ENCODE data around the gene LRRN2.
A peak's percentile ranks its signal among the peaks of the same experiment; 100 is the strongest.

Gene LRRN2

GRCh38 chr1:204723131-204723787 lies 37.7 kb upstream of the LRRN2 start:
- in situ Hi-C loops (cut with MboI; ENCODE audit: low sequenced_read_pairs, unreplicated experiment) = no loop called here
- TF ChIP-seq CTCF (IDR thresholded peaks at IDR 0.05; ENCODE audit: borderline replicate concordance, control extremely low read depth, extremely low read depth, insufficient read depth, missing control alignments) = no peak
- DNase-seq (ENCODE audit: low spot score) = no peak

GRCh38 chr1:204721373-204722055 lies 36.0 kb upstream of the LRRN2 start:
- no peak for DNase-seq (ENCODE audit: low spot score)
- in situ Hi-C loops (cut with MboI; ENCODE audit: low sequenced_read_pairs, unreplicated experiment) = no loop called here
- TF ChIP-seq CTCF (IDR thresholded peaks at IDR 0.05; ENCODE audit: borderline replicate concordance, control extremely low read depth, extremely low read depth, insufficient read depth, missing control alignments) = no peak

- DNase-seq (ENCODE audit: low spot score) = no peak
- in situ Hi-C loops (cut with MboI; ENCODE audit: low sequenced_read_pairs, unreplicated experiment) = no loop called here
- no peak for TF ChIP-seq CTCF (IDR thresholded peaks at IDR 0.05; ENCODE audit: borderline replicate concordance, control extremely low read depth, extremely low read depth, insufficient read depth, missing control alignments)
These were observed 31.1 kb upstream of the LRRN2 start for GRCh38 chr1:204716660-204717059.

DNA sequence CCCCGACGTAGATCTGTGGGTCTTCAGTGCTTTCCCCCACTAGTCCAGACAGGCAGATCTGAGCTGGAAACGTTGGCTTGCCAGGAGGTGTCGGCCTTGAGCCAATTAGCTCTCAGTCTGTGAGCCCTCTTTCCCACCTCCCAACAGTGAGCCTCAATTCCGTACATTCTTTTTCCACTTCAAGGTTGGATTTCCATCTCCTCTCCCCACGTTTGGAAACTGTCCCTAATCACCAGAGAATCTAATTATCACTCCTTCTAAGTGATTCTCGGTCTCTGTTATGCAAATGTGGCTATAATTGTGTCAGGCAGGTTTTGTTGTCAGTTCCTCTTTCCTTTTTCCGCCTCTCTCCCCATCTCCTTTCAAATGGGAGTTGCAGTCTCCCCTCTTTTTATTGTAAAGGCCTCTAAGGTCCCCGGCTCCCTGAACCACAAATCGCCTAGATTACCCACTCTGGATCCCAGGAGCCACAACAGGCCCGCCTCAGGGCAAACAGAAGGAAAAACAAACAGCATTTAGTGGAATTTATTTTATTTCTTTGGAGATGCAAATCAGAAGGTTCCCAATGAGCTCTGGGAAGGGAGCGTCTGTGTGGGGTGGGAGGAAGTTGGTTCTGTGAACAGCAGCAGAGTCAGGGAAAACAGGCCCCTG lies 29.4 kb upstream of the LRRN2 start:
- peak; percentile 12 for TF ChIP-seq CTCF (IDR thresholded peaks at IDR 0.05; ENCODE audit: borderline replicate concordance, control extremely low read depth, extremely low read depth, insufficient read depth, missing control alignments)
- in situ Hi-C loops (cut with MboI; ENCODE audit: low sequenced_read_pairs, unreplicated experiment) = no loop called here
- DNase-seq (ENCODE audit: low spot score) = peak; percentile 50

- no peak for DNase-seq (ENCODE audit: low spot score)
- no peak for TF ChIP-seq CTCF (IDR thresholded peaks at IDR 0.05; ENCODE audit: borderline replicate concordance, control extremely low read depth, extremely low read depth, insufficient read depth, missing control alignments)
- in situ Hi-C loops (cut with MboI; ENCODE audit: low sequenced_read_pairs, unreplicated experiment) = no loop called here
These were observed 28.8 kb upstream of the LRRN2 start for GRCh38 chr1:204714194-204714860.

DNA sequence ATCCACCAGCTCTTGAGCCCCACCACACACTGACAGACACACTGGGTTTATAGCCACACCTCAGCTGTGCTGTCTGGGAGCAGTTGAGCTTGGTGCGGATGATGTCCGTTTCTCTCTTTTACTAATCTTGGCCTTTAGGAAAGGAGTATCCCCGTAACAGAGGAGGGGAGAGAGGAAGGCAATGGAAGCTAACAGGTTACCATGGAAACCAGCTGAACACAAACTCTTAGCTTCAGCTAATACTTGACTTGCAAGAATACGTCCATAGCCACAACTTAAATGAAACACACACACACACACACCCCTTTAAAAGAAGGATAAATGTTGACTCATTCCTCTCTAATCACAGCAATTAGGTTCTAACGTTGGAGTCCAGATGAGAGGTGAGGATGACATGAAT lies 28.0 kb upstream of the LRRN2 start:
- TF ChIP-seq CTCF (IDR thresholded peaks at IDR 0.05; ENCODE audit: borderline replicate concordance, control extremely low read depth, extremely low read depth, insufficient read depth, missing control alignments) = no peak
- DNase-seq (ENCODE audit: low spot score) = no peak
- in situ Hi-C loops (cut with MboI; ENCODE audit: low sequenced_read_pairs, unreplicated experiment) = no loop called here
